Measurements from ENCODE around the gene SEPSECS.
"Not testable (repeated sequence)": the region's sequence is repeated elsewhere in the genome, so short reads cannot be mapped to it uniquely, and the experiment has no call there.

The SEPSECS gene

GRCh38 chr4:25107827-25108516, 52.3 kb downstream of the SEPSECS start:
- DNase-seq, result no peak

GRCh38 chr4:25106363-25107151, 53.7 kb downstream of the SEPSECS start:
- no peak for DNase-seq

GRCh38 chr4:25104591-25104990, 55.7 kb downstream of the SEPSECS start:
- no peak for DNase-seq

- DNase-seq, result no peak
These were observed 56.8 kb downstream of the SEPSECS start for GRCh38 chr4:25103418-25103817.

GRCh38 chr4:25101836-25102235, 58.4 kb downstream of the SEPSECS start:
- DNase-seq, result no peak

GRCh38 chr4:25100710-25101109, 59.5 kb downstream of the SEPSECS start:
- no peak for DNase-seq

- DNase-seq, result no peak
These were observed 60.2 kb downstream of the SEPSECS start for GRCh38 chr4:25100021-25100555.

GRCh38 chr4:25098964-25099891, 61.0 kb downstream of the SEPSECS start:
- DNase-seq, result no peak

GRCh38 chr4:25096981-25097443, 63.2 kb downstream of the SEPSECS start:
- DNase-seq, result no peak

GRCh38 chr4:25096251-25096980, 63.8 kb downstream of the SEPSECS start:
- DNase-seq, result no peak

GRCh38 chr4:25095837-25096236, 64.4 kb downstream of the SEPSECS start:
- DNase-seq, result no peak

GRCh38 chr4:25092139-25092538, 68.1 kb downstream of the SEPSECS start:
- DNase-seq, result no peak

- no peak for DNase-seq
These were observed 69.7 kb downstream of the SEPSECS start for GRCh38 chr4:25090516-25090915.

GRCh38 chr4:25089051-25089763, 71.0 kb downstream of the SEPSECS start:
- no peak for DNase-seq

GRCh38 chr4:25088093-25088952, 71.9 kb downstream of the SEPSECS start:
- DNase-seq, result no peak

- DNase-seq, result no peak
These were observed 74.6 kb downstream of the SEPSECS start for GRCh38 chr4:25085671-25086070.

- DNase-seq, result not testable (repeated sequence)
These were observed 76.8 kb downstream of the SEPSECS start for GRCh38 chr4:25083441-25083840.

- no peak for DNase-seq
These were observed 78.3 kb downstream of the SEPSECS start for GRCh38 chr4:25081866-25082471.

- DNase-seq, result no peak
These were observed 79.7 kb downstream of the SEPSECS start for GRCh38 chr4:25080571-25080970.

GRCh38 chr4:25078523-25078922, 81.7 kb downstream of the SEPSECS start:
- DNase-seq, result no peak
